ENCODE measurements around the gene COQ8B. TPM values are rescaled to one million over a fixed set of nuclear protein-coding genes. Genes with fewer than 3 reads are reported as not detected.

The COQ8B gene
- total RNA-seq, 1 donor from 2014 or later, result 58.6 TPM

DNA sequence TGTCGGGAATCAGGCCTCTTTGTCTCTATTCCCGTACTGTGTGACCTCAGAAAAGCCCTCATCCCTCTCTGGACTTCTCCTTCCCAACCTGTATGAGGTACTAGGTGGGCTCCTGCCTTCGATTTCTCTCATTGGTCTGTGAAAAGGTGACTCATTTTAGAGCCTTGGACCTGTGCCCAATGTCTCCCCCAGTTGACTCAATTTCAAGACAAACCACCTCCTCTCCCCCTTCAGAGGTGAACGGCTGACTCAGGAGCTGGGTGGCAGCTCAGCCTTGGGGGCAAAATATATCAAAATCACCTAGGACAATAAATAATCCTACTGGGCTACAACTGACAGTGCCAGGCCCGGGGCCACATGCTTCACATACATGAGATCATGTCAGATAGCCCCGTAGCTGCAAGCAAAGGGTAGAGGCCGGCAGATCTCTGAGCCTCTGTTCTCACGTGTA, 630 bp downstream of the COQ8B start:
- Mint-ChIP-seq H3K4me1 (ENCODE audit: low read depth) (peaks cover 40% of the 10 kb centered on the region), H3K27me3 (no peaks in the 10 kb centered on the region), H3K4me3 (ENCODE audit: low read depth) (peak overlapping the region; percentile 89), H3K9me3 (ENCODE audit: low read depth) (no peaks in the 10 kb centered on the region), H3K36me3 (ENCODE audit: insufficient read depth) (peaks cover 16% of the 10 kb centered on the region), H3K27ac (peak overlapping the region; percentile 98)
- no peak for DNase-seq (ENCODE audit: low spot score, unreplicated experiment)
- TF ChIP-seq, protein P1, sequence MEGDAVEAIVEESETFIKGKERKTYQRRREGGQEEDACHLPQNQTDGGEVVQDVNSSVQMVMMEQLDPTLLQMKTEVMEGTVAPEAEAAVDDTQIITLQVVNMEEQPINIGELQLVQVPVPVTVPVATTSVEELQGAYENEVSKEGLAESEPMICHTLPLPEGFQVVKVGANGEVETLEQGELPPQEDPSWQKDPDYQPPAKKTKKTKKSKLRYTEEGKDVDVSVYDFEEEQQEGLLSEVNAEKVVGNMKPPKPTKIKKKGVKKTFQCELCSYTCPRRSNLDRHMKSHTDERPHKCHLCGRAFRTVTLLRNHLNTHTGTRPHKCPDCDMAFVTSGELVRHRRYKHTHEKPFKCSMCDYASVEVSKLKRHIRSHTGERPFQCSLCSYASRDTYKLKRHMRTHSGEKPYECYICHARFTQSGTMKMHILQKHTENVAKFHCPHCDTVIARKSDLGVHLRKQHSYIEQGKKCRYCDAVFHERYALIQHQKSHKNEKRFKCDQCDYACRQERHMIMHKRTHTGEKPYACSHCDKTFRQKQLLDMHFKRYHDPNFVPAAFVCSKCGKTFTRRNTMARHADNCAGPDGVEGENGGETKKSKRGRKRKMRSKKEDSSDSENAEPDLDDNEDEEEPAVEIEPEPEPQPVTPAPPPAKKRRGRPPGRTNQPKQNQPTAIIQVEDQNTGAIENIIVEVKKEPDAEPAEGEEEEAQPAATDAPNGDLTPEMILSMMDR (IDR thresholded peaks at IDR 0.05; ENCODE audit: unreplicated experiment), result no peak

DNA sequence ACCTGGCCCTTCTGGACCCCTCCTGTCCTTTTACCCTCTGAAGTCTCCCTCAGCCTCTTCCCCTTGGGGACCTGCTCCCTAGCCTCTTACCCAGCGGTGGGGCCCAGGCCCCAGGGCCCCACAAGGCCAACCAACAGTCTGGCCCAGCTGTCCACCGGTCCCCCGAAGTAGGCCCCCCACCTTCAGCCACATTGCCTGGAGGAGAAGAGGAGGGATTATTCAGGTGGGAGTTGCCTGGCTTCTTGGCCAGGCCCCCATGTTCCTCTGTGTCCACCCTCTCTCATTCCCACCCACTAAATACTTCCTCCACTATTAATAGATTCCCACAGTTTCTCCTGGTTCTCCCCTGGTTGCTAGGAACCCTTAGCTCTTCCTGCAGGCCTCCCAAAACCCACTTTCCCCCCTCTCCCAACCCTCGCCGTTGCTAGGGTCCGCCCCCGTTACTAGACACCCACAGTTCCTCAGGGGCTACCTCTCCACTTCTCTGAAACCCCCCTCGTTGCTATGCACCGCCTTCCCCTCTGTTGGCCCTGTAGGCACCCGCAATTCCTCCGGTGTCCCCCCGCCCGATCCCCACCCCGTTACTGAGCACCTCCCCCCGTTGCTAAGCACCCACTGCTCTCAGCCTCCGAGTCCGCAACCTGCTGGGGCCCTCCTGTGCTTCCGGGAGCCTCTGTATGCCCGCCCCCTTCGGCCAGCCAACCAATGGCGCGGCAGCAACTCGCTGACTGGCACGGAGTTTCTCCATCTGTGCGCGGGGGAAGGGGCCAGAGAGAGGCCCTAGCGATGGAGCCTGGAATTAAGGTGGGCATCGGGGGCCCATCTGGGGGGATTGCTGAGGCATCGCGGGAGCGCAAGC, 2.0 kb downstream of the COQ8B start:
- Mint-ChIP-seq H3K9me3 (ENCODE audit: low read depth) (no peaks in the 10 kb centered on the region), H3K4me3 (ENCODE audit: low read depth) (peak overlapping the region; percentile 89), H3K27me3 (no peaks in the 10 kb centered on the region), H3K27ac (peak overlapping the region; percentile 98), H3K4me1 (ENCODE audit: low read depth) (peaks cover 27% of the 10 kb centered on the region), H3K36me3 (ENCODE audit: insufficient read depth) (peaks cover 13% of the 10 kb centered on the region)
- peak; percentile 92 for DNase-seq (ENCODE audit: low spot score, unreplicated experiment)
- TF ChIP-seq, protein P1 (IDR thresholded peaks at IDR 0.05; ENCODE audit: unreplicated experiment), result no peak

DNA sequence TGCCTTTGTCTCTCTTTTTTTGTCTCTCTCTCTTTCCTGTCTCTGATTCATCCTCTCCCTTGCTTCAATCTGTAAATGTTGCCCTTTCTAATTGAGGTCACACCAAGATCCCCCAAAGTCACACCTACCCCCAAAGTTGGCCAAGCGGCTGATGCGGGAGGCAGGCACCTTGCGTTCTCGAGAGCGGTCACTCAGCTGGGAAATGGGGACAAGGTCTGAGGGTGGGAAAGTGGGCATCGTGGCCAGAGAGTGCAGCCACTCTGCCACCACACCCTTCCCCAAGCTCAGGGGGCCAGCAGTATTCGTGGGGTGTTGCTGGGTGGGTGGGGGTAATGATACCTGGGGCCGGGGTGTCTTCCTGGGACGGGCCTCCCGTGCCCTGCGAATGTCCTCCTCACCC, 2.7 kb downstream of the COQ8B start:
- Mint-ChIP-seq H3K4me1 (ENCODE audit: low read depth) (peaks cover 24% of the 10 kb centered on the region), H3K4me3 (ENCODE audit: low read depth) (peak overlapping the region; percentile 89), H3K9me3 (ENCODE audit: low read depth) (no peaks in the 10 kb centered on the region), H3K27ac (peak overlapping the region; percentile 98), H3K27me3 (no peaks in the 10 kb centered on the region), H3K36me3 (ENCODE audit: insufficient read depth) (peaks cover 14% of the 10 kb centered on the region)
- TF ChIP-seq, protein P1 (IDR thresholded peaks at IDR 0.05; ENCODE audit: unreplicated experiment), result no peak
- no peak for DNase-seq (ENCODE audit: low spot score, unreplicated experiment)

DNA sequence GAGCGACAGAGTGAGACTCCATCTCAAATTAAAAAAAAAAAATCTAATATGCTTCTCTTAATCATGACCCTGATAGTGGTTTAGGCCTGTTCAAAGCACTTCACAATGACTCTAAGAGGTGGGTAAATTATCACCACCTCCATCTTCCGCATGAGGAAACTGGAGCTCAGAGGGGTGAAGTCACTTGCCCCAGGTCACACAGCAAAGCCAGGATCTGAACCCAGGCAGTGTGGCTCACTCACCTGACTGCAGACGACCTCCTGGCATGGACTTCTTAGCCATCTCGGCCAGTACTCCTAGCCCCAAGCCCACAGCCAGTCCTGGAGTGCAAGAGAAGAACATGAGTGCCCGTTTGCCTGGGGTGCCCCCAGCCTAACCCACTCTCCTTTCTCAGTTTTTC, 6.9 kb downstream of the COQ8B start:
- Mint-ChIP-seq H3K4me3 (ENCODE audit: low read depth) (no peak overlapping the region), H3K4me1 (ENCODE audit: low read depth) (peaks cover 6% of the 10 kb centered on the region), H3K27me3 (no peaks in the 10 kb centered on the region), H3K36me3 (ENCODE audit: insufficient read depth) (peaks cover 19% of the 10 kb centered on the region), H3K27ac (no peak overlapping the region), H3K9me3 (ENCODE audit: low read depth) (no peaks in the 10 kb centered on the region)
- TF ChIP-seq, protein P1 (IDR thresholded peaks at IDR 0.05; ENCODE audit: unreplicated experiment), result no peak
- no peak for DNase-seq (ENCODE audit: low spot score, unreplicated experiment)

DNA sequence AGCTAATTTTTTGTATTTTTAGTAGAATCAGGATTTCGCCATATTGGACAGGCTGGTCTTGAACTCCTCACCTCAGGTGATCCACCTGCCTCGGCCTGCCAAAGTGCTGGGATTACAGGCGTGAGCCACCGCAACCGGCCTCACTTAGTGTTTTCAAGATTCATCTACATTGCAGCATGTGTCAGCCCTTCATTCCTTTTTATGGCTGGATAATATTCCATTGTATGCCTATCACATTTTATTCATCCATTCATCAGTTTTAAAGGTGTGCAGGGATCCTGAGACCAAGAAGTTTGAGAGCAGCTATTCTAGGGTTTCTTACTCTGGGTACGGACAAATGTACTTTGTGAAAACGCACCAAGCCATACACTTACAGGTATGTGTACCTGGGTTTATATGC, 9.1 kb downstream of the COQ8B start:
- Mint-ChIP-seq H3K36me3 (ENCODE audit: insufficient read depth) (peaks cover 23% of the 10 kb centered on the region), H3K4me1 (ENCODE audit: low read depth) (peaks cover 3% of the 10 kb centered on the region), H3K27me3 (no peaks in the 10 kb centered on the region), H3K9me3 (ENCODE audit: low read depth) (no peaks in the 10 kb centered on the region), H3K27ac (peak overlapping the region; percentile 71), H3K4me3 (ENCODE audit: low read depth) (no peak overlapping the region)
- DNase-seq (ENCODE audit: low spot score, unreplicated experiment), result no peak
- TF ChIP-seq, protein P1 (IDR thresholded peaks at IDR 0.05; ENCODE audit: unreplicated experiment), result no peak
